ENCODE results near the gene SACM1L.
"Not testable (repeated sequence)": the region's sequence is repeated elsewhere in the genome, so short reads cannot be mapped to it uniquely, and the experiment has no call there.

GRCh38 chr3:45695166-45695565, 6.0 kb downstream of the SACM1L start:
- not testable (repeated sequence) for TF ChIP-seq SIN3A (IDR thresholded peaks at IDR 0.05; ENCODE audit: borderline replicate concordance, insufficient read depth, low read depth, low read length); CTCF (IDR thresholded peaks at IDR 0.05); POLR2AphosphoS5 (IDR thresholded peaks at IDR 0.05; ENCODE audit: low read depth, low read length)

Measured in Panc1 (cell line).